SK-N-SH treated with all-trans-retinoic acid at 6 μM for 48 hours (cell line): ENCODE measurements around the gene DNAH7.

ENCODE experiments used
- CSRNP3 ChIP-seq: fragments of 250-450 bp; sonication (Bioruptor Pico); IDR thresholded peaks from 2 replicates; pipeline ENCODE4 v1.5.1; 2021; ENCODE audit warnings: mild to moderate bottlenecking, moderate library complexity
- GLIS3 ChIP-seq: fragments of 250-450 bp; sonication (Bioruptor Pico); IDR thresholded peaks from 2 replicates; pipeline ENCODE4 v1.5.0; 2020; ENCODE audit warnings: mild to moderate bottlenecking, moderate library complexity
- PATZ1 ChIP-seq: fragments of 250-450 bp; sonication (Bioruptor Pico); IDR thresholded peaks from 2 replicates; pipeline ENCODE4 v1.8.0; 2020; ENCODE audit warnings: mild to moderate bottlenecking, moderate library complexity, borderline replicate concordance
- POU6F1 ChIP-seq: fragments of 250-450 bp; sonication (Bioruptor Pico); IDR thresholded peaks from 2 replicates; pipeline ENCODE4 v1.8.0; 2021; ENCODE audit warnings: low read depth, mild to moderate bottlenecking, moderate library complexity, borderline replicate concordance
- PPARA ChIP-seq: fragments of 250-450 bp; sonication (Bioruptor Pico); IDR thresholded peaks from 2 replicates; pipeline ENCODE4 v1.5.0; 2020; ENCODE audit warnings: mild to moderate bottlenecking, borderline replicate concordance
- TSHZ2 ChIP-seq: fragments of 250-450 bp; sonication (Bioruptor Pico); IDR thresholded peaks from 2 replicates; pipeline ENCODE4 v1.5.0; 2020; ENCODE audit warnings: mild to moderate bottlenecking, moderate library complexity
- ZNF70 ChIP-seq: fragments of 450-650 bp; formaldehyde crosslinking; IDR thresholded peaks from 2 replicates; pipeline ENCODE4 v1.5.0; 2020; ENCODE audit warnings: mild to moderate bottlenecking, moderate library complexity

GRCh38 chr2:196088203-196088602 is 19.6 kb upstream of the DNAH7 start:
- no peak for TF ChIP-seq GLIS3
- TF ChIP-seq ZNF70, result no peak
- no peak for TF ChIP-seq CSRNP3
- TF ChIP-seq TSHZ2 (CRISPR knock-in tag), result no peak
- TF ChIP-seq POU6F1 (CRISPR knock-in tag), result no peak
- TF ChIP-seq PPARA, result no peak
- TF ChIP-seq PATZ1 (CRISPR knock-in tag), result no peak
